Measurements from ENCODE around the gene CNEP1R1.
A peak's percentile ranks its signal among the peaks of the same experiment; 100 is the strongest.

The CNEP1R1 gene, protein sequence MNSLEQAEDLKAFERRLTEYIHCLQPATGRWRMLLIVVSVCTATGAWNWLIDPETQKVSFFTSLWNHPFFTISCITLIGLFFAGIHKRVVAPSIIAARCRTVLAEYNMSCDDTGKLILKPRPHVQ

DNA sequence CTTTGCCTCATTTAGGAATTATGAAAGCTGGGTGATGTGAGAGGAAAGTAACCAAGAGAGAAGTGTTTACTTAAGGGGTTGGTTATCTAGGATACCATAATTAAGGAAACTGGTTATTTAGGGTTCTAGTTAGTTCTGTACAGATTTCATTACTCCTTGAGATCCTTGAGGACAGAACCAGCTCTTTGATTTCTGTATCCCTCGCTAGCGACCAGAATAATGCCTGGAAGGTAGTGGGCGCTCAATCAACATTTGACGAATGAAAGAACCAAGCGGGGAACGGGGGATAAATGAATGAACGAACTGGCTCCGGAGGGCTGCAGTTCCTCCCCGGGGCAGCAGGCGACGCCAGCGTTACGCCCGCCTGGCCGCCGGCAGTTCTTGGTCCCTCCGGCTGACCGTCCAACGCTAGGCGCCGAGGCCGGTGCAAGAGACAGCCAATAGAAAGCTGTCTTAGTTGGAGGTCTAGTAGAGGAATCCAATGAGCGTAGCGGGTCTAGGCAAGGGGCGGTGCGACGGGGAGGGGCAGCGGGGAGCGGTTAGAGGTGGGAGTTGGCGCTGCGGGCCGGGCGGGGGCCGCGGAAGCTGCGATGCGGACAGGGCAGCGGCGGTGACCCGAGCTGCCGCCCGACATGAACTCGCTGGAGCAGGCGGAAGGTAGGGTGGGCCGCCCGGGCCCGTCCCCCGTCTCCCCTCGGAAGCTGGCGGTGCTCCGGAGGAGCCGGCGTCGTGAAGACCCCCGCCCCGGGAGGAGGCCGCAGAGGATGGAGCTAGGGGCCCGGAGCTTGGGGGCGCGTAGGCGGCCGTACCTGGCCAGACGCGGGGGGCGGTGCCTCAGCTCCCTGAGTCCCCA, at the start of gene CNEP1R1:
Gene CNEP1R1 (plus strand): TSS at position 542 of the 853 bp plus-strand sequence. CDS start 91 bp downstream, at position 633.
- no peaks in the 10 kb centered on the region for H3K9me3 Mint-ChIP-seq
- ATAC-seq: peak; percentile 100
- DNase-seq: peak; percentile 93 to 96
- peak within 1 kb of the TSS; percentile 93 to 95 for H3K4me3 Mint-ChIP-seq
- H3K27me3 Mint-ChIP-seq: no peaks in the 10 kb centered on the region
- H3K27ac Mint-ChIP-seq: peak within 1 kb of the TSS; percentile 95 to 96
- peaks cover 19% of the 10 kb centered on the region for H3K4me1 Mint-ChIP-seq

DNA sequence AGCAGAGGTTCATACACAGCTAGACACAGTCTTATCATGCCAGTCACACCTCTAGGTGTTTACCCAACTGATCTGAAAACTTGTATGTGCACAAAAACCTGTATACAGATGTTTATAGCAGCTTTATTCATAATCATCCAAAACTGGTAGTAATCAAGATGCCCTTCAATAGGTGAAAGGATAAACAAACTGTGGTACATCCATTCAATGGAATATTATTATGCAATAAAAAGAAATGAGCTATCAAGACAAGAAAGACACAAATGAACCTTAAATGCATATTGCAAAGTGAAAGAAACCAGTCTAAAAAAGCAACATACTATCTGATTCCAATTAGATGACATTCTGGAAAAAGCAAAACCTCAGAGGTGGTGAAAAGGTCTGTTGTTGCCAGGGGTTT, 47.6 kb upstream of the CNEP1R1 start:
- Mint-ChIP-seq H3K9me3 (peaks cover 0 to 6% of the 10 kb centered on the region in 2 donors), H3K27me3 (no peaks in the 10 kb centered on the region), H3K4me3 (no peak overlapping the region), H3K27ac (no peak overlapping the region), H3K4me1 (no peaks in the 10 kb centered on the region)
- DNase-seq (no peak), ATAC-seq (no peak)

DNA sequence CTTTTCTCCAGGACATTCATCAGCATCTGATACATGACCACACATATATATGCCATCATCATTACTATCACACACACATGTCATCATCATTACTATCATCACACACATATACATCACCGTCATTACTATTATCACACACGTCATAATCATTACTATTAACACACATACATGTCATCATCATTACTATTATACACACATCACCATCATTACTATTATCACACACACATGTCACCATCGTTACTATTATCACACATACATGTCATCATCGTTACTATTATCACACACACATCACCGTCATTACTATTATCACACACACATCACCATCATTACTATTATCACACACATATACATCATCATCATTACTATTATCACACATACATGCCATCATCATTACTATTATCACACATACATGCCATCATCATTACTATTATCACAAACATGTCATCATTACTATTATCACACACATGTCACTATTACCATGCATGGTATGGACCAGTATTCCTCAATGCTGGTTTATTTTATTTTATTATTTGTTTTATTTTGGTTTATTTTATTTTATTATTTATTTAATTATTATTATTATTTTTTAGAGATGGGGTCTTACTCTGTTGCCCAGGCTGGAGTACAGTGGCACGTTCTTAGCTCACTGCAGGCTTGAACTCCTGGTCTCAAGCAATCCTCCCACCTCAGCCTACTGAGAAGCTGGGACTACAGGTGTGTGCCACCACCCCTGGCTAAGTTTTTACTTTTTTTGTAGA, 46.3 kb upstream of the CNEP1R1 start:
- no peaks in the 10 kb centered on the region for H3K4me1 Mint-ChIP-seq
- H3K9me3 Mint-ChIP-seq: peaks cover 0 to 6% of the 10 kb centered on the region in 2 donors
- no peaks in the 10 kb centered on the region for H3K27me3 Mint-ChIP-seq
- H3K4me3 Mint-ChIP-seq: no peak overlapping the region
- H3K27ac Mint-ChIP-seq: no peak overlapping the region
- DNase-seq: no peak
- no peak for ATAC-seq

DNA sequence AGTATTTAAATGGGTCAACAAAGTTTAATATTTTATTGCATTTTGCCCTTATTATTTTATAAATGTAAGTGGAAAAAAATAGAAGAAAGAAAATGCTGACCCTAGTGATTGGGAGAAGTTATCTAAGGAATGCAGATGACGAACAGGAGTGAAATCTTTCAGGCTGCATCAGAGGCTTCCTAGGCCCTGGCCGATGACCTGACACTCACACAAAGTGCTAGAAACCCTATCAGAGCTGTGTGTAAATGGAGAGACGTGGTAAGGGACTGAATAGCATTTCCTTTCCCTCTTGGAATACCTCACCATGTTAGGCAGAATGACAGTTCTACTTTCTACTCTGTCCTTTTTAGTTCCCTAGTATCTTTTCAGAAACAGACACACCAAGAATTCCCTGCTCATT, 44.9 kb upstream of the CNEP1R1 start:
- no peak overlapping the region for H3K27ac Mint-ChIP-seq
- H3K9me3 Mint-ChIP-seq: peaks cover 0 to 6% of the 10 kb centered on the region in 2 donors
- DNase-seq: no peak
- H3K27me3 Mint-ChIP-seq: no peaks in the 10 kb centered on the region
- H3K4me1 Mint-ChIP-seq: no peaks in the 10 kb centered on the region
- no peak for ATAC-seq
- no peak overlapping the region for H3K4me3 Mint-ChIP-seq

DNA sequence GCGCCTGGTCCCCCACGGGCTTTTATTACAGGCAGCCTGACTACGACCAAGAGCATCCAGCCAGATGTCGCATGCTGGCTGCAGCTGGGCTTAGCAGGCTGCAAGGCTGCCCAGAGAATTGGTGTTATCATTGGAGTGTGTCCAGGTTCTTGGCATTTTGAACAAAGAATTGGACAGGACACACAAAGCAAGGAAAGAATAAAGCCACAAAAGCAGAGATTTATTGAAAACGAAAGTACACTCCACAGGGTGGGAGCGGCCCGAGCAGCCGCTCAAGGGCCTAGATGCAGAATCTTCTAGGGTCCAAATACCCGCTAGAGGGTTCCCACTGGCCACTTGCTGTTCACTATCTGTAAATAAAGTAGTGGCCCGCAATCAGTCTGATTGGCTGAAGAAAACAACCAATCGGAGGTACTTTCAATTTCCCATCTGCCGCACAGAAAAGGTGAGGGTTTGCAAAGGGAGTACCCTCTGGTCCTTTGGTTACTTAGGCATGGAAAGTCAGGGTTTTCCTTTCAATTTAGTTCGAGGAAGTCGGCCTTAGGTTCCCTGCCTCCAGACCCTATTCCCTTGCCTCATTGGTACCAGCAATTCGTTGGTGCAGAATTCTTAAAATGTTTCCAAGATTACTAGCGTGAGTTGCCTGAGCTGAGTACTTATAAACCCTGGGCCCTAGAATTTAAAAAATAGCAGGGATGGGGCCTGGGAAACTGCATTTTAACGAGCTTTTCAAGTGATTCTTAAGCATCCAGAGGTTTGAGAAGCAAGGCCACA, 38.5 kb upstream of the CNEP1R1 start:
- ATAC-seq (no peak), DNase-seq (no peak)
- Mint-ChIP-seq H3K4me3 (no peak overlapping the region), H3K27me3 (no peaks in the 10 kb centered on the region), H3K27ac (no peak overlapping the region), H3K4me1 (peaks cover 18% of the 10 kb centered on the region), H3K9me3 (no peaks in the 10 kb centered on the region)

DNA sequence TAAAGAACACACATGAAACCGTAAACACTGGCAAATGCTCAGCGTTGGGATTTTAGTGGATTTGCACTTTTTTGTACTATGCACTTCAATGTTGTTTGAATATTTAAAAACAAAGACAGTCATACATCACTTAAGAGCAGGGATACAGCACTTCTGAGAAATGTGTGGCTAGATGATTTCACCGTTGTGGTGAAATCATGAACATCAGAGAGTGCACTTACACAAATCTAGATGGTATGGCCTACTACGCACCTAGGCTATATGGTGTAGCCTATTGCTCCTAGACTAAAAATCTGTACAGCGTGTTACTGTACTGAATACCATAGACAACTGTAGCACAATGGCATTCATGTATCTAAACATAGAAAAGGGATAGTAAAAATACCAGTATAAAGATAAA, 37.6 kb upstream of the CNEP1R1 start:
- Mint-ChIP-seq H3K4me3 (peak overlapping the region in 1 of 2 donors; percentile 21), H3K27ac (no peak overlapping the region), H3K27me3 (no peaks in the 10 kb centered on the region), H3K9me3 (no peaks in the 10 kb centered on the region), H3K4me1 (peaks cover 18% of the 10 kb centered on the region)
- DNase-seq (no peak), ATAC-seq (peak; percentile 82)

DNA sequence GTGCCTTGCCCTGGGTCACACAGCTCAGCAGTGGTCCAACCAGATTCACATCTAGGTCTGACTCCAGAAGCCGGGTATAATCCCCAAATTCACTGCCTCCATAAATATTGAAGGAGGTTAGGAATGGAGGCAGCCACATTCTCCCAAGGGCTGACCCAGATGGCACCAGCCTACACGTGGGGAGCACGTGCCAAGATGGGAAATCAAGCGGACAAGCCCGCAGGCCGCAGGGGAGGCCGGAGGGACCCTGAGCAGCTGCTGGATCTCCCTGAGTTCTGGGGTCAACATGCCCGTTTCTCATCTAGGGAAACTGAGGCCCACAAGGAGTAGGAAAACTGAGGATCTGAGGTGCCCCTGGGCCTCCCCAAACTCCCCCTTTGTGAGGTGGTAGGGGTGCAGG, 32.2 kb upstream of the CNEP1R1 start:
- H3K27ac Mint-ChIP-seq: no peak overlapping the region
- ATAC-seq (no peak), DNase-seq (no peak)
- no peak overlapping the region for H3K4me3 Mint-ChIP-seq
- no peaks in the 10 kb centered on the region for H3K9me3 Mint-ChIP-seq
- H3K4me1 Mint-ChIP-seq: peaks cover 11% of the 10 kb centered on the region
- no peaks in the 10 kb centered on the region for H3K27me3 Mint-ChIP-seq

DNA sequence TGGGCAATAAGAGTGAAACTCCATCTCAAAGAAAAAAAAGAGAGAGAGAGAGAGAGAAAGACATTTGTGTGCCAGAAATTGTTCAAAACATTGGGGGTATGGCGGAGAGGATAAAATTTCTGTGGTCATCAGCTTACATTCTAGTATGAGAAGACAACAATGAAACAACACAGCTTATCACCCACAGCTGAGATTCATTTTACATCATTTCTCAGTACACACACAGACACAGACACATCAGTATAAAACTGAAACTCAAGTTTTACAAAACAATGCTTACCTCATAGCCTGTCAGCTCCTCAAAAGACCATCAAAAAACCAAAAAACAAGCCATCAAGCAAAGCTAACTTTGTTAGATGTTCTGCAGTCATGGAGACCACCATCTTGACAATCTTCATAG, 31.4 kb upstream of the CNEP1R1 start:
- Mint-ChIP-seq H3K4me1 (peaks cover 4% of the 10 kb centered on the region), H3K27me3 (no peaks in the 10 kb centered on the region), H3K27ac (no peak overlapping the region), H3K4me3 (no peak overlapping the region), H3K9me3 (no peaks in the 10 kb centered on the region)
- ATAC-seq (peak; percentile 61), DNase-seq (no peak)

DNA sequence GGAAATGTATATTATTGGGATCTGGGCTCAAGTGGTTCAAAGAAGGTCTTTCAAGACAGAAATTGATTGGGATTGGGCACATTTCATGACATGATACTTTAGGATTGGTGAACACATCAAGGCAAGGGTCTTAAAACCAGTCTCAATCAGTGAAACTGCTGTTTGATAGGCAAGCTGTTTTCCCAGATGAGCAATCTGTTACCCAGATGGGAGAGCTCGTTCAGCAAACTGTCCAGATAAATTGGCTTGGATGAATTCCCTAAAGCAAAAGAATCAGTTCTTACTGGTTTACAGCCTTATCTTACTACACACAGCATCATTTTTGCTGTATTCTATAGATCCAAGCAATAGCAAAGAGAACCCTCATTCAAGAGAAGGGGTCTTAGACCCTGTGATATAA, 31.0 kb upstream of the CNEP1R1 start:
- peaks cover under 1% of the 10 kb centered on the region for H3K27me3 Mint-ChIP-seq
- H3K4me3 Mint-ChIP-seq: no peak overlapping the region
- no peaks in the 10 kb centered on the region for H3K9me3 Mint-ChIP-seq
- no peaks in the 10 kb centered on the region for H3K4me1 Mint-ChIP-seq
- no peak for DNase-seq
- H3K27ac Mint-ChIP-seq: no peak overlapping the region
- ATAC-seq: no peak

DNA sequence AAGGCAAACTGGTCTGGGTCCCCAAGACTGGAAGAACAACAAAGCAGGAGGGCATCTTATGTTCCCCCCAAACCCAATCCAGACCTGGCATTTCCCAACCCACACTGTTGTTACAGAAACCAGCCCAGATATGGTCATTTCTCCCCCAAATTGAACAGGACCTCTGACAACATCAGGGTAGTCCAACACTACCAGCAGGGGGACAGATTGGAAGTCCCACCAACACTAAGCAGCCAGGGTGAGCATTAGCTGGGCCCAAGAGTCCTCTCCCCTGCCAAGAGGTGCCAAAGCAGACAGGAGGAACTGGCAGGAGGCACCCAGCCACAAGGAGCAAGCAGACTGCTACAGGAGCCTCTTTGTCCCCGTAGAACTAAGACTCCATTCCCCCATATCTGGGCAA, 29.3 kb upstream of the CNEP1R1 start:
- no peaks in the 10 kb centered on the region for H3K9me3 Mint-ChIP-seq
- DNase-seq: no peak
- H3K4me3 Mint-ChIP-seq: no peak overlapping the region
- H3K4me1 Mint-ChIP-seq: no peaks in the 10 kb centered on the region
- ATAC-seq: no peak
- peaks cover 6% of the 10 kb centered on the region for H3K27me3 Mint-ChIP-seq
- H3K27ac Mint-ChIP-seq: no peak overlapping the region

DNA sequence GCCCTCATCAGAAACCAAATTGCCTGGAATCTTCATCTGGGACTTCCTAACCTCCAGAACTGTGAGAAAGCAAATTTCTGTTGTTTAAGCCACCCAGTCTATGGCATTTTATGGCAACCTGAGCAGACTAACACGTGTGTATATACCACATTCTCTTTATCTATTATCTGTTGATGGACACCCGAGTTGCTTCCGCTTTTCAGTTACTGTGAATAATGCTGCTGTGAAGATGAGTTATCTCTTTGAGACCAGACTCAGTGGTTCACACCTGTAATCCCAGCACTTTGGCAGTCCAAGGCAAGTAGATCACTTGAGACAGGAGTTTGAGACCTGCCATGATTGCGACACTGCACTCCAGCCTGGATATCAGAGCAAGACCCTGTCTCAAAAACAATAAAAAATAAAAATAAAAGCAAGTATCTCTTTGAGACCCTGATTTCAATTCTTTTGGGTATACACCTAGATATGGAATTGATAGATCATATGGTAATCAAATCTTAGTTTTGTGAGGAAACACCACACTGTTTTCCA, 27.2 kb upstream of the CNEP1R1 start:
- H3K27ac Mint-ChIP-seq: no peak overlapping the region

DNA sequence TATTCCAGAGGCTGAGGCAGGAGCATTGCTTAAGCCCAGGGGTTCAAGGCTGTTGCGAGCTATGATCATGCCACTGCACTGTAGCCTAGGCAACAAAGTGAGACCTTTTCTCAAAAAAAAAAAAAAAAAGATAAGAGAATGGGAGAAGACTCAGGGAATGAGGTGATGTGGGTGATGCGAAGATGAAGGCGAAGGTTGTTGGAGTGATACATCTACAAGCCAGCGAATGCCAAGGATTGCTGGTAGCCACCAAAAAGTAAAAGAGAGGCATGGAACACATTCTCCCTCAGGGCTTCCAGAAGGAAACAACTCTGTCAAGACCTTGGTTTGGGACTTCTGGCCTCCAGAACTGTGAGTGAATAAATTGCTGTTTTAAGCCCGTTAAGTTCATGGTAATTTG, 26.0 kb upstream of the CNEP1R1 start:
- no peak overlapping the region for H3K27ac Mint-ChIP-seq
- no peaks in the 10 kb centered on the region for H3K4me1 Mint-ChIP-seq
- H3K27me3 Mint-ChIP-seq: peaks cover 21% of the 10 kb centered on the region
- DNase-seq: no peak
- no peak for ATAC-seq
- no peak overlapping the region for H3K4me3 Mint-ChIP-seq
- no peaks in the 10 kb centered on the region for H3K9me3 Mint-ChIP-seq

More for the DNA sequence above, 27.2 kb upstream of the CNEP1R1 start:
- ATAC-seq (no peak), DNase-seq (no peak)
- no peaks in the 10 kb centered on the region for H3K4me1 Mint-ChIP-seq
- no peaks in the 10 kb centered on the region for H3K9me3 Mint-ChIP-seq
- H3K27me3 Mint-ChIP-seq: peaks cover 13% of the 10 kb centered on the region
- H3K4me3 Mint-ChIP-seq: no peak overlapping the region

DNA sequence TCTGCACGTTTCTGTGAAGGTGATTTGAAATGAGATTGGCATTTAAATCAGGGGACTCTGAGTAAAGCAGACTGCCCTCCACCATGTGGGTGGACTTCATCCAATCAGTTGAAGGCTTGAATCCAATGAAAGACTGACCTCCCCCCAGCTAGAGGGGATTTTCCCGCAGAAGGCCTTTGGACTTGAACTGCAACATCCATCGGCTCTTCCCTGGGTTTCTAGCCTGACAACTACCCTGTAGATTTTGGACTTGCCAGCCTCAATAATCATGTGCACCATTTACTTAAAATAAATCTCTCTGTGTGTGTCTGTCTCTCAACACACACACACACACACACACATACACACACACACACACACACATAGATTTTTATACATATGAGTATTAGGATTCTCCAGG, 23.9 kb upstream of the CNEP1R1 start:
- no peak overlapping the region for H3K27ac Mint-ChIP-seq
- H3K4me1 Mint-ChIP-seq: no peaks in the 10 kb centered on the region
- H3K4me3 Mint-ChIP-seq: no peak overlapping the region
- ATAC-seq (no peak), DNase-seq (no peak)
- peaks cover 21% of the 10 kb centered on the region for H3K27me3 Mint-ChIP-seq
- H3K9me3 Mint-ChIP-seq: no peaks in the 10 kb centered on the region

DNA sequence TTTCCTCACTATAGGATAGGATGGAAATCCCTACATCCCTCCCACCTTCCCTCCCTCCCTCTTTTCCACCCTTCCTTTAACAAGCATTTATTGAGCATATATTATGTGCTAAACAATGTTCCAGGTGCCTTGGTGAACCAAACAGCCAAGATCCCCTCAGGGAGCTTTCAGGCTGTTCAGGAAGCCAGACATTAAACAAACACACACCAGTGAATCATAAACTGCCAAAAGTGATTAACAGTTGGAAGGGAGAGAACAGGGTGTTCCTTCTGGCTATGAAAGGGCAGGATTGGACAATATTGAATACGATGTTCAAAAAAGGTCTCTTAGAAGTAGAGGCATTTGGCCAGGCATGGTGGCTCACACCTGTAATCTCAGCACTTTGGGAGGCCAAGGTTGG, 22.8 kb upstream of the CNEP1R1 start:
- H3K4me1 Mint-ChIP-seq: no peaks in the 10 kb centered on the region
- DNase-seq: no peak
- no peak overlapping the region for H3K4me3 Mint-ChIP-seq
- no peaks in the 10 kb centered on the region for H3K9me3 Mint-ChIP-seq
- H3K27ac Mint-ChIP-seq: no peak overlapping the region
- no peak for ATAC-seq
- H3K27me3 Mint-ChIP-seq: peaks cover 21% of the 10 kb centered on the region

DNA sequence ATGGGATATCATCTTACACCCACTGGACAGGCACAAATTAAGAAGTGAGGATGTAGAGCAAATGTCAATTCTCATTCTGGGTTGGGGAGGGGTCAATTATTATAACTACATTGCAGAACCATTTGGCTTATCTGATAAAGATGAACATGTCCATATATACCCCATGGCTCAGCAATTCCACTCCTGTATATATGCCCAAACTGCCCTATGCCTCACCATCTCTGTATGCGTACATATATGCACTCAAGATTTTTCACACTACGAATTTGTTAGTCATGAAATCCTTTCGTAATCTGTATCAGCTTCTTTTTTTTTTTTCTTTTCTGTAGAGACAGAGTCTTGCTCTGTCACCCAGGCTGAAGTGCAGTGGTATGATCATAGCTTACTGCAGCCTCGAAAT, 20.8 kb upstream of the CNEP1R1 start:
- Mint-ChIP-seq H3K27ac (no peak overlapping the region), H3K9me3 (no peaks in the 10 kb centered on the region), H3K4me1 (no peaks in the 10 kb centered on the region), H3K27me3 (peaks cover 19% of the 10 kb centered on the region), H3K4me3 (no peak overlapping the region)
- no peak for DNase-seq
- ATAC-seq: no peak

All from stimulated activated naive CD8-positive, alpha-beta T cell treated with anti-CD3 and anti-CD28 coated beads, Interleukin-15, amount 100 ng/mL, for 72 hours (primary cell).